NCI-H345 (cell line): Measurements from ENCODE around the gene HASPIN.
"Not testable (repeated sequence)": the region's sequence is repeated elsewhere in the genome, so short reads cannot be mapped to it uniquely, and the experiment has no call there.

Source experiments
- DNase-seq: peaks from one replicate; lab custom pipeline; 2025; lab: John Stamatoyannopoulos, UW

Gene HASPIN

GRCh38 chr17:3695723-3696411, 27.8 kb upstream of the HASPIN start, which contains the start of gene P2RX5:
P2RX5 (minus strand) TSS chr17:3696155; CDS start chr17:3696005, 150 bp downstream.
- no peak for DNase-seq

GRCh38 chr17:3697103-3697476, 26.6 kb upstream of the HASPIN start:
- DNase-seq: no peak

GRCh38 chr17:3698139-3698538, 25.6 kb upstream of the HASPIN start:
- no peak for DNase-seq

- no peak for DNase-seq
Observed at GRCh38 chr17:3699951-3700350, 23.8 kb upstream of the HASPIN start.

GRCh38 chr17:3702041-3702539, 21.6 kb upstream of the HASPIN start:
- not testable (repeated sequence) for DNase-seq

- no peak for DNase-seq
Observed at GRCh38 chr17:3704931-3705717, 18.6 kb upstream of the HASPIN start.

- DNase-seq: not testable (repeated sequence)
Observed at GRCh38 chr17:3705718-3705984, 18.1 kb upstream of the HASPIN start.

- no peak for DNase-seq
Observed at GRCh38 chr17:3708366-3708765, 15.3 kb upstream of the HASPIN start.

GRCh38 chr17:3710951-3711383, 12.7 kb upstream of the HASPIN start:
- no peak for DNase-seq

GRCh38 chr17:3712811-3713463, 10.8 kb upstream of the HASPIN start:
- DNase-seq: no peak

GRCh38 chr17:3715296-3715695, 8.4 kb upstream of the HASPIN start:
- no peak for DNase-seq

- no peak for DNase-seq
Observed at GRCh38 chr17:3718201-3718600, 5.5 kb upstream of the HASPIN start.

- no peak for DNase-seq
Observed at GRCh38 chr17:3719265-3719664, 4.4 kb upstream of the HASPIN start.

GRCh38 chr17:3722716-3723115, 987 bp upstream of the HASPIN start:
- DNase-seq: no peak

GRCh38 chr17:3723188-3723555, 531 bp upstream of the HASPIN start:
- DNase-seq: no peak

- DNase-seq: no peak
Observed at GRCh38 chr17:3724378-3725077, 825 bp downstream of the HASPIN start.

- DNase-seq: no peak
Observed at GRCh38 chr17:3727041-3727440, 3.3 kb downstream of the HASPIN start.

GRCh38 chr17:3728099-3728498, 4.4 kb downstream of the HASPIN start:
- DNase-seq: not testable (repeated sequence)

- DNase-seq: no peak
Observed at GRCh38 chr17:3729881-3730280, 6.2 kb downstream of the HASPIN start.

- DNase-seq: no peak
Observed at GRCh38 chr17:3730881-3731429, 7.3 kb downstream of the HASPIN start.

- DNase-seq: no peak
Observed at GRCh38 chr17:3732210-3732621, 8.5 kb downstream of the HASPIN start.

- not testable (repeated sequence) for DNase-seq
Observed at GRCh38 chr17:3734911-3735276, 11.2 kb downstream of the HASPIN start.
